ENCODE results near the gene FARP1. TPM values are rescaled to one million over a fixed set of nuclear protein-coding genes. Genes with fewer than 3 reads are reported as not detected.
"Not testable (repeated sequence)": the region's sequence is repeated elsewhere in the genome, so short reads cannot be mapped to it uniquely, and the experiment has no call there.

The FARP1 gene
- total RNA-seq, 4 donors from 2014 or later, result 13.7 to 38.9 (median 30.2) TPM

- TF ChIP-seq CTCF (IDR thresholded peaks at IDR 0.05), result no peak
- no peak for DNase-seq (ENCODE audit: low spot score)
- ATAC-seq (ENCODE audit: low FRiP score), result no peak
Measured at GRCh38 chr13:98223741-98224140, 80.8 kb downstream of the FARP1 start.

GRCh38 chr13:98224557-98224956 is 81.7 kb downstream of the FARP1 start:
- DNase-seq (ENCODE audit: low spot score) (no peak), ATAC-seq (ENCODE audit: low FRiP score) (no peak)
- no peak for TF ChIP-seq CTCF (IDR thresholded peaks at IDR 0.05)

DNA sequence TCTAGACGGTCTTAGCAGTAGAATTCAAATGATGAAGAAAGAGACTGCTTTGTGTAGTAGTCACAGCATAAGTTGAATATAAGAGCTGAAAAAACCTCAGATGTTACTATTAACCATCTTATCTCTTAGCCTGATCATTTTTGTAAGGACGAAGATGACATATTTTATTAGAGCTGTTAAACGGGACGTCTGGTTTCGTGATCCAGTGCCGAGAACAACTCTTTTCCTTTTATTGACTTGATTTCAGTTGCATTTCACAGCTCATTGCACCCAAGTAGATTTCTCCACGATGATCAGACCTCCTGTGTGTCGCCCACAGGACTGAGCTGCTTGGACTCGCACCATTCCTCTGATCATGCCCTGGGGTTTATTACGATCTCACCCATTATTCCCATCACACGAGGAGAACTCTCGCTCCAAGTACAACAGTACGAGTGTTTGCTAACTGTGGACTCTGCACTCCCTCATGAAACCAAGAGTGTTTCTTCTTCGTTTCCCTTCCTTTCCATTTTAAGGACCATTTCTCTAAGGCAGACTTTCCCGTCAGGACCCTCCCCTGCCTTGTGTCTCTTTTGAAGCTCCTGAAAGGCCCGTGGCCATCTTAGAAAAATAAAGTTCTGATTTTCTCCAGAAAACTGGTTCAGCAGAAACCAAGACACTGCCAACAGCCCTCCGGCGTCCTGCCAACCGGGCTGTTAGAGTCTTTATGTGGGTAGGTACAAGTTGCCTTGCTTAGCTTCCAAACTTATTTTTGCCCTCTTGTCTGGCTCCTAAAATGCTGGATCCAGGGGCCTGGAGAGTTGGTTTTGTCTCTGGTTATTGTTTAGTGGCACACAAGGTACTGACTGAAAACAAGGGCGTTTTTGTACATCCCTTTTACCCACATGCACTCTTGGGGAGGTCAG is 82.4 kb downstream of the FARP1 start:
- no peak for TF ChIP-seq CTCF (IDR thresholded peaks at IDR 0.05)

GRCh38 chr13:98226496-98226895 is 83.6 kb downstream of the FARP1 start:
- TF ChIP-seq CTCF (IDR thresholded peaks at IDR 0.05), result no peak
- DNase-seq (ENCODE audit: low spot score) (no peak), ATAC-seq (ENCODE audit: low FRiP score) (no peak)

More for the DNA sequence above, 82.4 kb downstream of the FARP1 start:
- no peak for ATAC-seq (ENCODE audit: low FRiP score)
- no peak for DNase-seq (ENCODE audit: low spot score)

DNA sequence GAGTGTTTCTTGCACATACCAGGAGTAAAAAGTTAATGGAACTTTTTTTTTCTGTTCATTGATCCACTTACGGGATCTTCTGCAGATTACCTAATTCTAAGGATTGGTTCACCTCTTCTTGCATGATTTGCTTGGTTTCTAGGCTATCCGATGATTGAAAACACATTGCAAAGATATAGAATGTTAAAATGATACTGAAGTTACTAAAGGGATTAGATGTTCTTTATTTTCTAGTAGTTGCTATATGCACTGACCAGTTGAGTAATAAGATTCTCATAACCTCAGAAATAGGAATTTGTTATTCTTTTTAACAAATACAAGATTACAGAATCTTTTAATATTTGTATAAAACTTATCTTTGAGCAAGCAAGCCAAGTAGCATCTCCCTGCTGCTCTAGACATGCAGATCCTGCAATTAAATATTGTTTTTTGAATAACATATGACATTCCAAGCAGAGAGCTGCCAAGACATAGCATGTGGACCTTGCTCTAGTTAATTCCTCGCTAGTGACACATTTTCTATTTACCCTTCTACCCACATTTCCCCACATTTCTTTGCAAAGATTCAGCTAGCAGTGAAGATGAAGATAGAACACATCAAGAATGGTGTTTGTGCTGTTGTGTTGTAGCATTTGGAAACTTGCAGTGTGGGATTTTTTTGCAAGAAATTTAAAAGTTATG is 85.9 kb downstream of the FARP1 start:
- TF ChIP-seq CTCF (IDR thresholded peaks at IDR 0.05), result no peak
- DNase-seq (ENCODE audit: low spot score) (no peak), ATAC-seq (ENCODE audit: low FRiP score) (no peak)

DNA sequence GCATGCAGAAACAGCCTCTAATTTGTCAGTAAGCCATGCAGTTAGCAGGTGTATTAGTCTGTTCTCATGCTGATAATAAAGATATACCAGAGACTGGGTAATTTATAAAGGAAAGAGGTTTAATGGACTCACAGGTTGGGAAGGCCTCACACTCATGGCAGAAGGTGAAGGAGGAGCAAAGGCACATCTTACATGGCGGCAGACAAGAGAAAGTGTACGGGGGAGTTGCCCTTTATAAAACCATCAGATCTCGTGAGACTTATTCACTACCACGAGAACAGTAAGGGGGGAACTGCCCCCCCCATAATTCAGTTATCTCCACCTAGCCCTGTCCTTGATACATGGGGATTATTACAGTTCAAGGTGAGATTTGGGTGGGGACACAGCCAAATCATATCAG is 87.9 kb downstream of the FARP1 start:
- ATAC-seq (ENCODE audit: low FRiP score); DNase-seq (ENCODE audit: low spot score): not testable (repeated sequence)

DNA sequence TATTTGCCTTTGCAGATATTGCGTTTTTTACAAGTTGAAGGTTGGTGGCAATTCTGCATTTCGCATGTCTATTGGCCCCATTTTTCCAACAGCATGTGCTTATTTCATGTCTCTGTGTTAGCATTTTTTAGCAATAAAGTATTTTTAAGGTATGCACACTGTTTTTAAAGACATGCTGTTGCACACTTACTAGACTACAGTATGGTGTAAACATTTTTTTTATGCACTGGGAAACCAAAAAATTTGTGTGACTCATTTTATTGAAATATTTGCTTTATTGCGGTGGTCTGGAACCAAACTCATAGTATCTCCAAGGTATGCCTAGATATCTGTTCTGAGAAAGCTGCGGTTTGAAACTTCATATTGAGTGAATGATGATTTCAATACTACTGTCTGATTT is 89.6 kb downstream of the FARP1 start:
- ATAC-seq (ENCODE audit: low FRiP score) (no peak), DNase-seq (ENCODE audit: low spot score) (no peak)
- TF ChIP-seq CTCF (IDR thresholded peaks at IDR 0.05), result no peak

Measured in omental fat pad (tissue), 4 donors.